Measurements from ENCODE around the gene CLEC3B.

DNA sequence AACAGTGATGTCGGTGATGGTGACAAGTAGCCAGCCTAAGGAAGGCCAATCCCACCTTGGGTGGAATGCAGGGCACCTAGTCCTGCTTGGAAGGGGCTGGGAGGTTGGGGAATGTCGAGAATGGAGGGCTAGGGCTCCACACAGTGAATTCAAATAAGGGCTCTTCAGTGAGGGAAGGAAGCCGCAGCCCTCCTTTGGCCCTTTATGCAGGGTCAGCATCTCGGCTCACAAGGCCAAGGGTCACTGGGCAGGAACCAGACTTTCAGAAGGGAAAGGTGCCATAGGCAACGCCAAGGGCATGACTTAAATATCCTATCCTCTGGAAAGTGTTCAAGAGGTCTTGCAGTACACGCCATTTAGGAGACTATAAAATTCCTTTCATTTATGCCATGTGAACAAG, 56.9 kb downstream of the CLEC3B start:
- TF ChIP-seq, protein P1, sequence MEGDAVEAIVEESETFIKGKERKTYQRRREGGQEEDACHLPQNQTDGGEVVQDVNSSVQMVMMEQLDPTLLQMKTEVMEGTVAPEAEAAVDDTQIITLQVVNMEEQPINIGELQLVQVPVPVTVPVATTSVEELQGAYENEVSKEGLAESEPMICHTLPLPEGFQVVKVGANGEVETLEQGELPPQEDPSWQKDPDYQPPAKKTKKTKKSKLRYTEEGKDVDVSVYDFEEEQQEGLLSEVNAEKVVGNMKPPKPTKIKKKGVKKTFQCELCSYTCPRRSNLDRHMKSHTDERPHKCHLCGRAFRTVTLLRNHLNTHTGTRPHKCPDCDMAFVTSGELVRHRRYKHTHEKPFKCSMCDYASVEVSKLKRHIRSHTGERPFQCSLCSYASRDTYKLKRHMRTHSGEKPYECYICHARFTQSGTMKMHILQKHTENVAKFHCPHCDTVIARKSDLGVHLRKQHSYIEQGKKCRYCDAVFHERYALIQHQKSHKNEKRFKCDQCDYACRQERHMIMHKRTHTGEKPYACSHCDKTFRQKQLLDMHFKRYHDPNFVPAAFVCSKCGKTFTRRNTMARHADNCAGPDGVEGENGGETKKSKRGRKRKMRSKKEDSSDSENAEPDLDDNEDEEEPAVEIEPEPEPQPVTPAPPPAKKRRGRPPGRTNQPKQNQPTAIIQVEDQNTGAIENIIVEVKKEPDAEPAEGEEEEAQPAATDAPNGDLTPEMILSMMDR (IDR thresholded peaks at IDR 0.05): no peak
- no peak for TF ChIP-seq POLR2A (IDR thresholded peaks at IDR 0.05)
